H1 (cell line): ENCODE measurements around the gene ADCY2. TPM values are rescaled to one million over a fixed set of nuclear protein-coding genes. Genes with fewer than 3 reads are reported as not detected.

Source experiments
- CTCF ChIA-PET: fragments of 300-600 bp; sonication (Branson Sonifier 250); formaldehyde crosslinking; loops from one replicate; lab custom pipeline; 2021; ENCODE audit not compliant: partially characterized antibody; lab: Charles Lee
- POLR2A ChIA-PET: fragments of 300-600 bp; sonication (Branson Sonifier 250); formaldehyde crosslinking; loops from one replicate; lab custom pipeline; 2021; ENCODE audit warnings: inconsistent platforms; ENCODE audit not compliant: partially characterized antibody; lab: Charles Lee
- DNase-seq, 2 experiments: peaks; one replicate each; pipeline versions ENCODE4 v3.0.0 to v3.0.0-alpha.2; 2010 to 2022; ENCODE audit warnings: low spot score in 2 of 2, low read depth in 1 of 2, mixed read lengths in 1 of 2
- FAIRE-seq: peaks from 2 replicates; lab custom pipeline; 2011; peaks lifted over from hg19 to GRCh38; lab: Jason Lieb, UNC
- H2AFZ ChIP-seq: 2 replicates; pipeline ENCODE4 v1.8.1; 2012; ENCODE audit warnings: low read length, inconsistent platforms
- H2AK5ac ChIP-seq: 2 replicates; pipeline ENCODE4 v1.6.1; 2013; ENCODE audit warnings: low read depth, low read length
- H2BK120ac ChIP-seq: replicated peaks from 2 replicates; pipeline ENCODE3; 2013; ENCODE audit warnings: low read depth, low read length, inconsistent platforms
- H2BK12ac ChIP-seq: 2 replicates; pipeline ENCODE4 v1.6.1; 2013; ENCODE audit warnings: low read depth, low read length
- H2BK15ac ChIP-seq: 2 replicates; pipeline ENCODE4 v1.6.1; 2013; ENCODE audit warnings: low read length
- H2BK20ac ChIP-seq: 2 replicates; pipeline ENCODE4 v1.6.1; 2013; ENCODE audit warnings: low read length
- H2BK5ac ChIP-seq: 2 replicates; pipeline ENCODE4 v1.6.1; 2013; ENCODE audit warnings: low read depth, low read length
- H3K14ac ChIP-seq: 2 replicates; pipeline ENCODE4 v1.6.1; 2013; ENCODE audit warnings: inconsistent platforms; ENCODE audit not compliant: insufficient read length
- H3K18ac ChIP-seq: 2 replicates; pipeline ENCODE4 v1.6.1; 2013; ENCODE audit warnings: low read length; ENCODE audit errors: extremely low read depth
- H3K23ac ChIP-seq: 2 replicates; pipeline ENCODE4 v1.6.1; 2013; ENCODE audit warnings: inconsistent platforms; ENCODE audit not compliant: insufficient read length
- H3K23me2 ChIP-seq: 2 replicates; pipeline ENCODE4 v1.6.1; 2013; ENCODE audit warnings: low read depth, low read length
- H3K27ac ChIP-seq: 2 replicates; pipeline ENCODE4 v1.6.1; 2011; ENCODE audit warnings: low read depth, low read length, inconsistent platforms
- H3K27me3 ChIP-seq, 4 experiments: replicated peaks in 1 of 4; 1 replicate in 1 of 4; 2 replicates in 3 of 4; pipeline versions ENCODE4 v1.6.1 to v1.8.1; 2011 to 2013; ENCODE audit warnings: low read length in 3 of 4, mild to moderate bottlenecking in 3 of 4, inconsistent platforms in 2 of 4, mixed read lengths in 2 of 4, moderate library complexity in 1 of 4; ENCODE audit not compliant: control insufficient read depth in 3 of 4, insufficient read depth in 3 of 4; ENCODE audit errors: extremely low read depth in 1 of 4
- H3K36me3 ChIP-seq, 4 experiments: 2 replicates each; pipeline versions ENCODE4 v1.6.1 to v1.8.1; 2011 to 2013; ENCODE audit warnings: mild to moderate bottlenecking in 4 of 4, low read length in 3 of 4, moderate library complexity in 2 of 4, control low read depth in 1 of 4, inconsistent platforms in 1 of 4; ENCODE audit not compliant: insufficient read depth in 4 of 4, control insufficient read depth in 2 of 4
- H3K4ac ChIP-seq: replicated peaks from 2 replicates; pipeline ENCODE3; 2013; ENCODE audit warnings: low read length, low read depth, mixed read lengths, inconsistent platforms; ENCODE audit not compliant: insufficient read length
- H3K4me1 ChIP-seq, 4 experiments: replicated peaks in 1 of 4; 1 replicate in 1 of 4; 2 replicates in 3 of 4; pipeline versions ENCODE4 v1.6.1 to v1.8.1; 2011 to 2013; ENCODE audit warnings: low read length in 3 of 4, inconsistent platforms in 2 of 4, mixed read lengths in 1 of 4; ENCODE audit not compliant: insufficient read depth in 4 of 4, control insufficient read depth in 3 of 4
- H3K4me2 ChIP-seq, 2 experiments: 2 replicates each; pipeline versions ENCODE4 v1.6.1 to v1.8.1; 2011 to 2013; ENCODE audit warnings: low read depth in 2 of 2, low read length in 2 of 2, control low read depth in 1 of 2, inconsistent platforms in 1 of 2, mild to moderate bottlenecking in 1 of 2; ENCODE audit not compliant: insufficient read depth in 1 of 2
- H3K4me3 ChIP-seq, 4 experiments: fragments of 200-600, 300-600 bp in 1 of 4; sonication (generic), shearing (Covaris generic), sonication (Bioruptor Twin) in 1 of 4; 2 replicates each; pipeline versions ENCODE4 v1.5.1 to v1.8.1; 2011 to 2016; ENCODE audit warnings: low read length in 4 of 4, low read depth in 3 of 4, control low read depth in 2 of 4, inconsistent platforms in 2 of 4, mild to moderate bottlenecking in 2 of 4, mixed read lengths in 1 of 4, moderate library complexity in 1 of 4; ENCODE audit not compliant: insufficient read depth in 2 of 4; ENCODE audit errors: extremely low read depth in 1 of 4
- H3K56ac ChIP-seq: replicated peaks from 2 replicates; pipeline ENCODE3; 2013; ENCODE audit warnings: low read depth, mild to moderate bottlenecking, mixed read lengths, low read length, inconsistent platforms; ENCODE audit not compliant: insufficient read length
- H3K79me1 ChIP-seq: 2 replicates; pipeline ENCODE4 v1.6.1; 2013; ENCODE audit warnings: low read depth, low read length, control low read depth
- H3K79me2 ChIP-seq, 2 experiments: 2 replicates each; pipeline versions ENCODE4 v1.6.1 to v1.8.1; 2012 to 2013; ENCODE audit warnings: low read length in 2 of 2, mild to moderate bottlenecking in 2 of 2, inconsistent platforms in 1 of 2; ENCODE audit not compliant: insufficient read depth in 2 of 2, control insufficient read depth in 1 of 2
- H3K9ac ChIP-seq, 4 experiments: replicated peaks in 1 of 4; 1 replicate in 1 of 4; 2 replicates in 3 of 4; pipeline versions ENCODE4 v1.6.1 to v1.8.1; 2011 to 2013; ENCODE audit warnings: low read depth in 3 of 4, low read length in 3 of 4, control low read depth in 2 of 4, mild to moderate bottlenecking in 2 of 4, moderate library complexity in 2 of 4, inconsistent platforms in 1 of 4; ENCODE audit errors: extremely low read depth in 1 of 4
- H3K9me3 ChIP-seq, 2 experiments: 2 replicates each; pipeline versions ENCODE4 v1.6.1 to v1.8.1; 2012 to 2013; ENCODE audit warnings: mild to moderate bottlenecking in 2 of 2, moderate library complexity in 2 of 2, control low read depth in 1 of 2, inconsistent platforms in 1 of 2, low read depth in 1 of 2, low read length in 1 of 2, mixed read lengths in 1 of 2; ENCODE audit not compliant: insufficient read depth in 2 of 2
- H4K20me1 ChIP-seq, 2 experiments: replicated peaks in 1 of 2; 2 replicates each; pipeline versions ENCODE3 to v1.8.1; 2011 to 2013; ENCODE audit warnings: inconsistent platforms in 2 of 2, low read length in 2 of 2, mild to moderate bottlenecking in 1 of 2; ENCODE audit not compliant: insufficient read depth in 2 of 2, control insufficient read depth in 1 of 2
- H4K5ac ChIP-seq: 2 replicates; pipeline ENCODE4 v1.6.1; 2013; ENCODE audit warnings: low read length, low read depth, mixed read lengths, inconsistent platforms; ENCODE audit not compliant: insufficient read length
- H4K8ac ChIP-seq: 2 replicates; pipeline ENCODE4 v1.8.0; 2013; ENCODE audit warnings: mild to moderate bottlenecking, moderate library complexity, low read length, inconsistent platforms; ENCODE audit not compliant: insufficient read depth; ENCODE audit errors: extremely low read depth
- H4K91ac ChIP-seq: replicated peaks from 2 replicates; pipeline ENCODE3; 2013; ENCODE audit warnings: low read length, mixed read lengths, inconsistent platforms; ENCODE audit not compliant: insufficient read length
- CEBPB ChIP-seq: IDR thresholded peaks from 2 replicates; pipeline ENCODE4 v1.6.1; 2012; ENCODE audit warnings: low read depth, low read length
- EP300 ChIP-seq, 2 experiments: IDR thresholded peaks; 1 replicate in 1 of 2; 2 replicates in 1 of 2; pipeline ENCODE4 v1.6.1; 2011 to 2012; ENCODE audit warnings: low read depth in 2 of 2, low read length in 2 of 2, mild to moderate bottlenecking in 2 of 2, borderline replicate concordance in 1 of 2, inconsistent platforms in 1 of 2, moderate library complexity in 1 of 2
- EZH2 ChIP-seq: fragments of 200-600 bp; sonication (generic); IDR thresholded peaks from 2 replicates; pipeline ENCODE4 v1.7.1; 2012; ENCODE audit warnings: low read depth, mild to moderate bottlenecking, moderate library complexity, low read length, inconsistent platforms; ENCODE audit not compliant: severe bottlenecking
- GTF2F1 ChIP-seq: IDR thresholded peaks from 2 replicates; pipeline ENCODE4 v1.6.1; 2012; ENCODE audit warnings: low read depth, low read length, improper control_type of control experiment, borderline replicate concordance
- POU5F1 ChIP-seq: IDR thresholded peaks from 2 replicates; pipeline ENCODE4 v1.6.1; 2011; ENCODE audit warnings: low read depth, mild to moderate bottlenecking, low read length, moderate library complexity
- RNF2 ChIP-seq: fragments of 200-900, 300-1000 bp; sonication (generic); IDR thresholded peaks from 2 replicates; pipeline ENCODE4 v1.7.1; 2016; ENCODE audit warnings: borderline replicate concordance, low read depth, mild to moderate bottlenecking, antibody characterized with exemption, low read length; ENCODE audit not compliant: poor library complexity, severe bottlenecking; ENCODE audit errors: missing control alignments
- SP2 ChIP-seq: IDR thresholded peaks from 2 replicates; pipeline ENCODE4 v1.6.1; 2012; ENCODE audit warnings: mild to moderate bottlenecking, low read length, inconsistent platforms
- TEAD4 ChIP-seq: IDR thresholded peaks from 2 replicates; pipeline ENCODE4 v1.6.1; 2012; ENCODE audit warnings: low read depth, low read length, inconsistent platforms, mixed read lengths
- YY1 ChIP-seq: IDR thresholded peaks from 2 replicates; pipeline ENCODE4 v1.6.1; 2011; ENCODE audit warnings: low read depth, mild to moderate bottlenecking, low read length
- WGBS, 2 experiments: shearing (Covaris generic) in 1 of 2; methylation state at CpG; one replicate each; pipeline versions ENCODE4 v1.1.6 to v1.1.7; 2013 to 2015; ENCODE audit warnings: low lambda C conversion rate in 2 of 2, mixed read lengths in 2 of 2, inconsistent platforms in 1 of 2, low coverage in 1 of 2, missing lambda C conversion rate in 1 of 2; ENCODE audit not compliant: insufficient replicate concordance in 2 of 2, insufficient coverage in 1 of 2, insufficient read length in 1 of 2; ENCODE audit errors: extremely low coverage in 1 of 2, missing lambda C conversion rate in 1 of 2; 5-methylcytosine and 5-hydroxymethylcytosine counted together
- polyA plus RNA-seq, 7 experiments: library from polyadenylated mRNA; depleted of rRNA in 3 of 7; stranded (reverse) in 5 of 7; unstranded in 2 of 7; fragments of >200 nt in 5 of 7; fragments of 200-250 nt in 2 of 7; gene quantifications; 1 replicate in 5 of 7; 2 replicates in 1 of 7; 4 replicates in 1 of 7; pipeline versions ENCODE4 v1.2.1 to v1.2.3, GENCODE V29; 2011 to 2013; ENCODE audit warnings: missing spikeins in 2 of 7, mixed read lengths in 2 of 7
- total RNA-seq: library from RNA; stranded (reverse); fragmentation: NEBNext Ultra II Directional; extraction: Animal tissue kit (Norgen Biotek cat#: 25700); gene quantifications from 2 replicates; pipeline ENCODE4 v1.2.1, GENCODE V29; 2021

The ADCY2 gene
- total and polyA plus RNA-seq, 2 of the 8 experiments (the other 6 are each of a cell fraction or from before 2014, with no cell fraction given): 35.8 to 122 TPM

DNA sequence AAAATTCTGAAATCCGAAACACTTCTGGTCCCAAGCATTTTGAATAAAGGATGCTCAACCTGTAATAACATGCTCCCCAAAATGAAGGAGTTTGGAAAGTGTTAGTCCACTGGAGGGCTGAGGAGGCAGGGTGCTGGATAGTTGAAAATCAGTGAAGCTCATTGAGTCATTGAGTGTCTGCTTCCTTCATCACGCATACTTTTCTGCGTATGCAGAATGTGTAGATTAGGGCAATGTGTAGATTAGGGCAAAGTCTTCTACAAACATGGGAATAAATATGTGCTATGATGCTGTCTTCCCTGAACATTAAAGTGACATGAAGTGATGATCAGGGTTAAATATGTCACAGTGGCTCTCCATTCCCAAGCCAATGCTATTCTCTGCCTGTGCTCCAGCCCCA lies 261.2 kb downstream of the ADCY2 start:
- no peak overlapping the region for H4K8ac ChIP-seq
- H2BK15ac ChIP-seq: no peak overlapping the region
- no peak overlapping the region for H3K4ac ChIP-seq
- no peak overlapping the region for H4K91ac ChIP-seq
- no peak overlapping the region for H2BK120ac ChIP-seq
- no peak overlapping the region for H2BK12ac ChIP-seq
- H3K79me2 ChIP-seq: peaks cover 0 to 10% of the 10 kb centered on the region in 2 experiments; a peak in 1 of 4 replicates
- 0 out of 2 replicates have a peak, but pooled peaks cover 3% of the 10 kb centered on the region for H3K79me1 ChIP-seq
- no peaks in the 10 kb centered on the region for H3K36me3 ChIP-seq
- H4K20me1 ChIP-seq: no peaks in the 10 kb centered on the region
- no peak overlapping the region for H3K4me2 ChIP-seq
- no peak overlapping the region for H3K18ac ChIP-seq
- H3K23me2 ChIP-seq: no peaks in the 10 kb centered on the region
- peaks cover 0 to 3% (median 0%) of the 10 kb centered on the region in 4 experiments; a peak in 1 of 7 replicates for H3K4me1 ChIP-seq
- H3K9ac ChIP-seq: no peak overlapping the region
- H2BK20ac ChIP-seq: no peak overlapping the region
- no peak overlapping the region for H3K23ac ChIP-seq
- no peaks in the 10 kb centered on the region for H3K9me3 ChIP-seq
- H2AFZ ChIP-seq: no peak overlapping the region
- ChIA-PET CTCF (no interaction called here), POLR2A (interaction anchor here (1.0 kb wide), 1 partner anchor 11 kb away, joined by 3 read pairs; no protein-coding TSS in a partner anchor)
- no peaks in the 10 kb centered on the region for H3K27me3 ChIP-seq
- 90% methylated on average over 3 of the region's 3 CpGs; no CpG with 5 or more reads in 1 of the 2 experiments for WGBS, 2 experiments
- DNase-seq: no peak
- H3K14ac ChIP-seq: no peak overlapping the region
- H2BK5ac ChIP-seq: no peak overlapping the region
- no peak overlapping the region for H2AK5ac ChIP-seq
- H3K56ac ChIP-seq: no peak overlapping the region
- no peak overlapping the region for H3K27ac ChIP-seq
- TF ChIP-seq TEAD4 (no peak), POU5F1 (no peak), CEBPB (no peak), YY1 (no peak), RNF2 (no peak), EZH2 (no peak), EP300 (IDR thresholded peaks at IDR 0.05; ENCODE audit: borderline replicate concordance in 1 of 2, low read depth in 2 of 2, low read length in 2 of 2) (no peak), GTF2F1 (no peak), SP2 (no peak)
- no peak overlapping the region for H4K5ac ChIP-seq
- H3K4me3 ChIP-seq: no peak overlapping the region
- FAIRE-seq: no peak
